DMS114 treated with DMSO at 0.1 percent for 48 hours (cell line): Measurements from ENCODE around the gene HOXA7.

Source experiments
- DNase-seq: peaks from one replicate; lab custom pipeline; 2025; ENCODE audit not compliant: unreplicated experiment; lab: John Stamatoyannopoulos, UW

Gene HOXA7

DNA sequence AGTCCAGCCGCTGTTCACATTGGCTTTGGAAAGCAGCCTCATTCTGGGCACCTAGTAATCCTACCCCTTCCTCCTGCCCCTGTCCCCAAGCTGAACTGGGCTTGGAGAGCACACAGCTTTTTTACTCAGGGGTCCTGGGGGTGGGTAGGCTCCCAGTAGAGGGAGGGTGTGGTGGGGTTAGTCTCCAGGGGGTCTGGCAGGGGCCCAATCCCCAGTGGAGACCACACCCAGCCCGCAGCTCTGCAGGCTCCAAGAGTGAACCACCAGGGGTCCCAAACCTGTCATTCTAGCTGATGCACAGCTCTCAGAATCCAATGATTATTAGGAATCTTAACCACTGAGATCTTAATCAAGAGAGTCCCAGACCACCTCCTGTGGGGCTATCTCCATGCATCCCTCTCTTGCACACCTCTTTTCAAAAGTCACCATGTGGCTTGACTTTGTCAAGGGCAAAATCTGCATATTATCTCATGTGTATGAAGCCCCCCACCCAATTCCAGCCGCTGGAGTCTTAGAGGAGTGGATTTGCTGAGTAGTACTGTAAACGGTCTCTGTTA, 25.9 kb upstream of the HOXA7 start:
- no peak for DNase-seq

DNA sequence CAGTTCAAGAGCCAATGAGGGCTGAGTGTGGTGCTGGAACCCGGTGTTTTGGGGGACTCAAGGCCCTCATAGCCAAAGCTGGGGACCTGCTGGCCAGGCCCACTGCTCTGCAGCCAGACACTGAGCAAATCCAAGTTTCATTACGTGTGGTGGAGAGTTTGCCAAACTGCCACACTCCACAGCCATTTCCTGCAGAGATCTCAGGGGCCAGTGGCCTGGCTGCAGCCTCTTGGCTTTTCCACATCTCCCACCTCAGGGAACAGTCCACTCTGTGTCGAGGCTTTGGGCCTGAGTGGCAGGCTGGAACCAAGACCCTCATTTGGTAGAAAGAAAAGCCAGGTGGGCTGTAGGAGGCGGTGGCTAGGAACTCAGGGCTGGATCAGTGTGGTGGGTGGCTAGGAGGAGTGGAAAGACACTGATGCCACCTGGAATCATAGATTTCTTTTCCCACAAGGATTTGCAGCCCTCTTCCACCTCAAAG, 25.4 kb upstream of the HOXA7 start:
- no peak for DNase-seq

DNA sequence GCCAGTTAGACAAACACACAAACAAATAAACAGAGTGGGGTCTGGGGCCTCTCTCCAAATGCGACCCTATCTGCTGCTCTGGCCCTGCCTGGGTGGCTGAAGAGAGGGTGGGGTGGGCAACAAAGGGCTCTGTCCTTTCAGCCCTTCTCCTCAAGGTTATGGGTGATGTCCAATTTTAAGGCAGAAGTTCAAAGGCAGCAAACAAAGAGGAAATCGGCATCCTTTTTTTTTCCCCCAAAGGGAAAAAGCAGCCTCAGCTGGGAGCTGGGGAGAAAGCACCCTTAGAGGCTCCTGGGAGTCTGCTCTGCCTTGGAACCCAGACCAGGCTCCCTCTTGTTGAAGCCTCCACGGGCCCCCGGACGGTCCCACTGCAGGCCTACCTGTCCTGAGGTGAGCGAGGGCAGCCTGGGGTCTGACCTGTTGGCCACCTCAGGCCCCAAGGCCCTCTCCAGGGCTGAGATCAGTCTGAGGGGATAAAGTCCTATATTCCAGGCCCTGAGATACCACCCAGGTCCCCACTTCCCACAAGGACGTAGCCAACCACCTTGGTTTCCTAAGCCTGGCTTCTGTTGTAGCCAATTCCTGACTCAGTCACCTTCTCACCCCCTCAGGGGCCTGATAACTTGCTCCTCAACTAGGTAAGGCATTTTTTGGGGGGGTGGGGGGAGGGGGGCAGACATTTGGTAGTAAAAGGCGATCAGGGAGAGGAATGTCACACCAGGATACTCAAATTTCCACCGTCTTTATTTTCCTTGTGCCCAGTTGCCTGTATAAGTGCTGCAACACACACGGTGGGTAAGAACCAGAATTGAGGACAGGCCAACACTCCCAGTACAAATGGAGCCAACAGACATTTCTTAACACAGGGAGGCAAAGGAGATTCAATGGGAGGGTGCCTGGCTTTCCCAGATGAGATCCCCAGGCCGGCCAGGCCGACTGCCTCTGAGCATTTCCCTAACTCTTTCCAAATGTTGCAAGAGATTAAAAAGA, 24.3 kb upstream of the HOXA7 start:
- DNase-seq, result no peak

DNA sequence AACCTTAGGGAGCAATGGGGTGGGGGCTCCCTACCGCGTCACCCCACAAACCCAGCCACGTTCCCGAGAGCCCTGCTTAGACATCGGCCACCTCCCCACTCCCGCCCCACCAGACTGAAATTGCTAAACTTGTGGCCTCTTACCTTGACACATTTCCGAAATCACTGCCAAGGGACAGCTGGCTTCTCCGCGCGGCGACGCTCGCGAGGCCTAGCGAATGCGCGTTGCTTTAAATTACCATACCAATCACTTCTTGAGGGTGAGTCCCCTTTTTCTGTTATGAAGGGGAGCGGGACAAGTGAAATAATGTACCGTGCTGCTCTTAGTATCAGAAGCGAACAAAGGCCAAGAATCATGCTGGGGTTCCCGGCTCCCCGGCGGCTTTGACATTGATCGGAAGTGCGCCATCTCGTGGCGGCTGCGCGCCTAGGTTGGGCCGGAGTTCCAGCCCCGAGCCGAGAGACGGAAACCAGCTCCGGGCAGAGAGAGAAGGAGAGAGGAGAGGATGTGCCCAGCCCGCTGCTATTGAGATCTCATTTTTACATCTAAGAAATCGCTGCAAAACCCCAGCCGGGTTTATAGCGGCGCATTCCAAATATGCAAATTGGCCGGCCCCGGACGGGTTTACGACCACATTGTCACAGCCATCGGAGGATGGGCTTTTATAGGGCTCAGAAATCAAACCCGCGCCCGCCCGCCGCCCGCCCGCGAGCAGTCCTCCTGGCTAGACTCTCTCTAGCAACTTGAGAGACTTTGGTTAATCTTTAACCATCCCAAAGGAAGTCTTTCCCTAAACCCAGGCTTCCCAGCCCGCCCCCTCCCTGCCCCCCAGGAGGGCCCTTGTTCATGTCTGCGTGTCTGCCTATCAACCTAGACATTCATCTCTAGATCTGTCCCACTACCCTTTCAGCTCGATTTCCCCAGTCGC, 23.3 kb upstream of the HOXA7 start:
- DNase-seq, result no peak

DNA sequence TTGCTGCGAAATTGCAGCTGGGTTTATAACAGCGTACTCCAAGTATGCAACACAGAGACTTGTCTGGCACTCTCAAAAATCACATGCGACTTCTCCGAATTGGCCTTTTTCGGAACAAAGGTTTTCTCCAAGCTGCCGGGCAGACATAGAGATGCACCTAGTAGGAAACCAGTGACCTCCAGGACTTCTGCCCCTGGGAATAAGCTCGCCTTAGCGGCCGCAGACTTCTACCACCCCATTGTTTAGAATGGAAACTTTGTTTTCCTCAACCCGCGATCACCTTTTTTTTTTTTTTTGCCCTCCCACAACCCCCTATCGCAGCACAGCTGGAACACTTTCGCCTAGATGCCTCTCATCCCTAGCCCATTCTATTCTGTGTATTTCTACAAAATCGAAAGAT, 22.6 kb upstream of the HOXA7 start:
- no peak for DNase-seq

DNA sequence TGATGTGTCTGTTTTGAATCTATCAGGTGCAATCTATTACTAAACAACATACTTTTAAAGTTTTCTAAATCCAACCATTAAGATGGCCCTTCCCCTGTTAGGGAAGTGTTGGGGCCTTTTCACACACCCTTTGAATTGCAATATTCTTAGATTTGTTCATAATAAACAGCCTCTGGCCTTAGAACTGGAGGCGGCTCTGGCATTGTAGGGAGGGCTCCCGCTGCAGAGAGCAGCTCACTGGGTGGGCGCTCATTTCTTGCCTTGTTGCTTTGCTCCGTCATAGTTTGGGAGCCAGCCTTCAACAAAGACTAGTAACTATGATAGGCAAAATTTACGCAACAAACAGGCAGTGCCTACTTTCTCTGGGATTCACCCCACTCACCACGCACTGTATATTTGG, 21.9 kb upstream of the HOXA7 start:
- no peak for DNase-seq

DNA sequence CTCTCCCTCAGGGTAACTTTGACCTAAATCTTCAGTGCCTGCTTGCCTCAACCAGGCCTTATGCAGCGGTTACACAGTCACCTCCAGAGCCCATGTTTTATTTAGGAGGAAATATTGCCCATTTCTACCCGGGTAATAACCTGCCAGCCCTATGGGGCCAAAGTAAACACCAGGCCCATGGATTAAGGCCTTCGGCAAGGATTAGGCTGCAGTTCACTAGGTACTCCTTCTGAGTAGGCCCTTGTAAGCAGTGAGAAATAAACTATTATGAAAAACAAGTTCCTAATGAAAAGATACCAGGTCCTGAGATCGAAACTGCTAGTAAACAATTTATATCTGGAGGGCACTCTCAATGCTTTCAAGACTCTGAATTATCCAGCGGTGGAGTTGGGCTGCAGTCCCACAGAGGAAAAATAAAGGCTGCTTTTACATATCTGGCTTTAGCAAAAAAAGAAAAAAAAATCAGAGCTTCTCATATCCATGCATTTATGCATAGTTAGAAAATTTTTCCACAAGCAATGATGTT, 21.4 kb upstream of the HOXA7 start:
- DNase-seq, result no peak

DNA sequence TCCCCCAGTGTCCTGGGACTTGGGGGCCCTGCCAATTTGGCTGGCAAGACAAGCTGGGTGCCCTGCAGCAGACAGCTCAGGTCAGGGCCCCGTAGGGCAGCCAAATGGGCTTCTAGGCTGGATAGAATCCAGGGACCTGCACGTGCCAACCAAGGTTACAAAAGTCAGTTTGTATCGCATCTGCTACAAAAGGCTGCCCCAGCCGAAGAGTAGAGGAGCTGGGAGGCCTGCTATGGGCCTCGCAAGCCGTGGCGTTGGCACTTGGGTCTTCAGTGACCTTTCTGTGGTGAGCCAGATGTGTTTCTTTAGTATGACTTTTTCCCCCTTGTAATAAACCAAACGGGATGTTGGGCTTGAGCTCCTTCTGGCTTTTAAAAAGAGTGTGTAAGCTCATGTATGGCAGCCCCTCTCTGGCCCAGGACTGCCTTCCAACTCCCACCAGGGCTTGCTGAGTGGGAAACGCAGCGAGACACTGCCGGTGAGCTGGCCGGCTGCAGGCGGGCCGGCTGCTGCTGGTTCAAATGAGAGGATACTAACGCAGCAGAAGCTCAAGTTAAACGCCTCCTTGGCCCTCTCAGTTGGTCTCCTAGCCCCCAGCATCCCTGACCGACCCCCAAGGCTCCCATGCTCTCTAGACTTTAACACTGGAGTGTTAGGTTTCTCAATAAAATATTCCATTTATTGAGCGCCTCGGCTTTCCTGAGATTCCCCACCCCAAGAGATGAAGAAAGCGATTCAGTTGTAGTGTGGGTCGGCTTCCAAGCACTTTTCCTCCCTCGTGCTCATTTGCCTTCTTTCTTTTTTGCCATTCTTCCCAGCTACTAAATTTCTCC, 20.7 kb upstream of the HOXA7 start:
- no peak for DNase-seq

DNA sequence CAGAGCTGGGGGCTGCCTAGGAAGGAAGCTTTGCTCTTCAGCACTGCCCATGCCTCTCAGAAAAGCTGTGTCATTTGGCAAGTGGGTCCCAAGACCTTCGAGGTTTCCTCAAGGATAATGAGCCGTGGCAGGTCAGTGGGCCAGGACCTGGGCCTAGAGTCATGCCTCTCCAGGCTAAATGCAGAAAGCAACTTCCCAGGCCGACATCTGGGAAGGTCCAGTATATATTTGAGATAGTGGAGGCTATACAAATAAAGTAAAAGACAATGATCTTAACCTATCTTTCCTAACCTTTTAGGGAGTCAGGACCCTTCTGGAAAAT, 20.0 kb upstream of the HOXA7 start:
- DNase-seq, result no peak

DNA sequence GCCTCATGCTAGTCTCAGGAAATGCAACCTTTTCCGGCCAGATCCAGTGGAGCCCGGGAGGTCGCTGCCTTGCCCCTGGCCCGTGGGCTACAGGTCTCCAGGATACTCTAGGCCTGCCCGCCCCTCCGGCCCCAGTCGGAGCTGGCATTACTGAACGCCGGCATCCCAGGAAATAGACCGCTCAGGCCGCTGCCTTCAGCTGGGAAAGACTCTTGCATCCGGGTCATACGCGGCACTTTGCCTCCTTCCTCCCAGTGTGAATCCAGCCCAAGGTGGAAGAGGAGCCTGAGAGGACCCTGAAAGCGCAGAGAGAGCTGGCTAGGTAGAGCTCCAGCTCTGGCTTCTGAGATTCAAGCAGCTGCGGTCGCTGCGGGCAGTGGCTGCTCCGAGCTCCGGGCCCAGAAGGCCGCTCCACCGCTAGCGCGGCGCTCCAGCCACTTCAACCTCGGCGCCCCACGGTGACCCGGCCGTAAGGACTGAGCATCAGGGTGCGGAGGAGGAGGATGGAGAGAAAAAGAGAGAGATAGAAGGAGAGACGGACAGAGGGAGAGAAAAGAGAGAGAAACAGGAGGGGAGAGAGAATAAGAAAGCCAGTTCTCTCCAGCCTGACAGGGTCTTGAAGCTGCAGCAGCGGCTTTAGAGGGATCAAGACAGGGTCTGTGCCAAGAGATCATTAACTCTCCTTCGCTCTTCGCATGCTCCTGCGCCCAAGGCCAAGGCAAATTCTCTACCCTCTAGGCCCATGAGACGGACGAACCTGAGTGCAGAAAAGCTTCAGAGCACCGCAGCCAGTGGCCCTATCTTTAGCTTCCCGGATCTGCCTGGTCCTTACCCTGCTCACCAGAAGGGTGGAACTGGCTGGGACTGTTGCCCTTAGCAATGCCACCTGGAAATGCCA, 19.4 kb upstream of the HOXA7 start:
- no peak for DNase-seq

DNA sequence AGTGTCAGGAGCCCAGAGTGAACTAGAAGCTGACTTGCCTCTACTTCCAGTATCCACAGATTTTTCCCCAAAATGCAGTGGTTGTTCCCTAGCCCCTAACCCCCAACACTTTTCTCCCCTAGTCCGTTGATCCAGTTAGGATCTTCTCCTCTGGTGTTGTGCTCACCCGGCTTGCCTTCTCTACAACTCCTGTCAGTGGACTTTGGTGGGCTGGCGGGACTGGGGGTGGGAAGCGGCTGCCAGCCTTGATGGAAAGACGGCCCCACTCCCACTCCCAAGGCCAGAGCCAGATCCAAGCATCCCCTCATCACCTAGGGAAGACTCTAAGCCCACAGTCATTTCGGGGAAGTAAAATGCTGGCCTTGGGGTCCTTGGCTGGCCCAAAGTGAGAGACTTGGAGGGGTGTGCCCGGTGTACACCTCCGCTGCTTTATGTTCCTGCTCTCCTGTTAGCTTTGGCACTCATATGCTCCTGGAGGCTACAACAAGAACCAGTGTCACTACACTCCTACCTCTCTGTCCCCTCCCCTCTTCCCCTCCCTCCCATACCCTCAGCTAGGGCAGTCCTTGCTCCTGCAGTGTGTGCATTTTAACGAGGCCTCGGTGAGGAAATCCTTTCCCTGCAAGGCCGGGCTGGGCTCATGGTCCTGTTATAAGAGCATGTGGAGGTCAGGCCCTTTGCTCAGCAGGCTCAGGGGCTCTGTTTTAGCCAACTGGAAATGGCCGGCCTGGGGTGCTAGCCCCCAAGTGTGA, 18.6 kb upstream of the HOXA7 start:
- DNase-seq, result no peak

DNA sequence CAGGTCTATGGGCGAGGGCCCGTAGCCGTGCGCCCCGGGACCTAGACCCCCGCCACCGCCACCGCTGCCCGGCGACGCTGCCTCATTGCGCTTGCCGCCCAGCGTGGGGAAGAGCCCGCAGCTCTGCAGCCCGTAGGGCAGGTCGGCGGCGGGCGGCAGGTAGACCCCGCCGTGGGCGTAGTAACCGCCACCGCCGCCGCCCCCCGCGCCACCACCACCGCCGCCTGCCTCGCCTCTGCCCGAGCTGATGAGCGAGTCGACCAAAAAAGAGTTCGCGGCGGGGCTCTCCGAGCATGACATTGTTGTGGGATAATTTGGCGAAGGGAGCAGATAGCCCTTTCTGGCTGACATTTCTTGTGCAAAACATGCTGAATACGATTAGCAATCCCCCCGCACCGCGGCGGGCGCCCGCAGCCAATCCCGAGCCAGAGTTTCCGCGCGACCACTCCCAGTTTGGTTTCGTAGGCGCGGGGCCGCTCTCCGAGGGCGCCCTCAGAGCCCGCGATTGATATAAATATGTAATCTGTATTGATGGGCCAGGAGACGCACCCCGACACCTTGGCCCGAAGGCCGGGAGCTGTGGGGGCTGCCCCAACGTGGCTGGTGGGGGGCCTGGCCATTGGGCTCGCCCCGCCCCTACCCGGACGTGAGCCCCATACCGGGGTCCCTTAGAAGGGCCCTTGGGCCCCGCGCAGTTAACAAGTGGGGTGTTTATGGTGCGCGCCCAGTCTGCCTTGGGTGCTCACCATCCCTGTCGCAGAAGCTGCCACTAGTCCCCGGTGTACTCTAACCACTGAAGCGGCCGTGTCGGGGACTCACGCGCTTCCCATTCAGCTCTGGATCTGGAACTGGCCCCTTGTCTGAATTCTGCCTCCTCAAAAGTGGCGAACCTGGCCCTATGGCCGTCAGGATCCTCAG, 17.7 kb upstream of the HOXA7 start, which contains the start of gene HOXA10:
TSS of gene HOXA10 (minus strand) at position 365 of the 918 bp plus-strand sequence. CDS start at position 351, 14 bp downstream.
- DNase-seq, result no peak

DNA sequence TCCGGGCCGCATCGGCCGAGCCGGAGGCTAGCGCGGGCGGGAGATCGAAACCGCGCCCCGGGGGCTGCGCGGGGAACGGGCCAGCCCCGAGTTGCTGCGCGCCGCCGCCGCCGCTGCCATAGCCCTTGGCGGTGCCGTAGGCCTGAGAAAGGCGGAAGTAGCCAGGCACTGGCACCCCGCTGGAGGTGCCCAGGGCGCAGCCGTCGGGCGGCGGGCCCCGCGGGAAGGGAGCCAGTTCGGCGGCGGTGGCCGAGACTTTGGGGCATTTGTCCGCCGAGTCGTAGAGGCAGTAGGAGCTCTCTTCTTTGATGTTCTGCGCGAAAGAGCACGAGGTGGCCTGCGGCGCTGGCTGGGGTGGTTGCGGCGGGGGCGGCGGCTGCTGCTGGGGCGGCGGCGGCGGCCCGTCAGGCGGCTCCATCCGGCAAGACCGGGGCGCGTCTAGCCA, 17.1 kb upstream of the HOXA7 start:
- no peak for DNase-seq

DNA sequence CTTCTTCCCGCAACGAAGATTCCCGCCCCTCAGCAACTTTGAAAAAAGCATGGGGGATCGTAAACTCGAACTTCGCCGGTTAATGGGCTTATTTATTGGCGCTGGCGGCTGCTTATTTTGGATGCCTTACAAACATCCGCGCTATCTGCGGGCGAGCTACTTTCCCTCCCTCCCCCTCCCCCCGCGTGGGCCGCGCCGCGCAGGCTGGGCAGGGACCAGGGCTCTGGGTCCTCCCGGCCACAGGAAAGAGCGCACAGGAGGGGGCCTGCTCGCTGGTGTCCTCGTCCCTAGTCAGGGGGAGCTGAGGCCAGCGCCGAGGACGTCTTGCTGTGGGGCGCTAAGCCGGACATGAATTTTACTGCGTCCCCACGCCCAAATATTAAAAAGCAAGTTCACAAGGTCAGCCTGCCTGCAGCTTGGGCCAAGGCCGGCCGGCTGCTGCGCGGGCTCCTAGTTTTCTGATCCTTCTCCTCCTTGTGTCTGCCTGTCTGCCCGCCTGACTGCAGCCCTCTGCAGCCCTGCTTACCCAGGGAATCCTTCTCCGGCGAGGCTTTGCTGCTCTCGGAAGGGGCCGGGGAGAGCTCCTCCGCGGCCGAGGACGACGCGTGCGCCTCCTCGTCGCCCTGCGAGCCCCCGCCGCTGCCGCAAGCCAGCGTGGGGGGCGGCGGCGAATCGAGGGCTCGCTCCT, 16.5 kb upstream of the HOXA7 start:
- DNase-seq, result no peak

DNA sequence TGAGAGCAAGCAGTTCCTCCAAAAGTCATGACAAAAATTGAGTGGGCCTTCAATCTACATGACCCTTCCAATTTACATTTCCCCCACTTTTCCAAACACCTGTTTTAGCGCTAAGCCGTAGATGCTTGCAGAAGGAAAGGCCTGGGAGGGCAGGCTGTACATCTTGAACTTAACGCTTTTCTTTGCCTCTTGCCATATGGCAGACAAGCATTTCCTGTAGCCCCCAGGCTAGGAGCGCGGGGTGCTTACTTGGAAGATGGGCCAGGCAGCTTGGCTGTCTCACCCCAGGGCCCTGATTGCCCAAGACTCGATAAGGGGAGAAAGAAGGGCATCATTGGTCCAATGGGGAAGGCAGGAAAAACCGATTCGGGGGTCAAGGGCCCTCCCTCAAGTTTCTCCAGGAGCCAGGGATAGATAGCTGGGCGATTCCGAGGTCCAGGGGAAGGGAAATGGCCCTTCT, 15.9 kb upstream of the HOXA7 start:
- no peak for DNase-seq

DNA sequence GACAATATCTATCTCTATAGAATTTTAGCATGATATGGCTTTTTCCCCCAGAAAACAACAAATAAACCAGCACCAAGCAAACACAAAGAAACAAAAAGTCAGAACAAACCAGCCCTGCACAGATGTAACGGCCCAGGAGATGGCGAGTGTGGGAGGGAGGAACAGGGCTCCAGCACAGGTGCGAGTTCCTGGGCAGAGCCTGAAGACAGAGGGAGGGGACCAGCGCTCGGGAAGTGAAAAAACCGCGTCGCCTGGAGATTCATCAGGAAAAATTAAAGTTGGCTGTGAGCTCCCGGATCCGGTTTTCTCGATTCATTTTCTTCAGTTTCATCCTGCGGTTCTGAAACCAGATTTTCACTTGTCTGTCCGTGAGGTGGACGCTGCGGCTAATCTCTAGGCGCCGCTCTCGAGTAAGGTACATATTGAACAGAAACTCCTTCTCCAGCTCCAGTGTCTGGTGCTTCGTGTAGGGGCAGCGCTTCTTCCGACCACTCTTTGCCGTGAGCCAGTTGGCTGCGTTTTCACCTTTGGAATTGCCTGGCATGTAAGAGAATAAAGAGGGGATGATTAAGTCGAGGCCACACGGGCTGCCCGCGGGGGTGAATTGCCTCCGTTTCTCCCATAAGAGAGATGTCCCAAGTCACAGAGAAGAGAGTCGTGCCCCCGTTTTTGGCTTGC, 15.3 kb upstream of the HOXA7 start:
- DNase-seq, result no peak
